ENCODE results near the gene ODF2. TPM values are rescaled to one million over a fixed set of nuclear protein-coding genes. Genes with fewer than 3 reads are reported as not detected.

ODF2 gene
- total and polyA plus RNA-seq, 2 of the 8 experiments (the other 6 are each of a cell fraction or from before 2014, with no cell fraction given), result 5.6 to 17.9 TPM

DNA sequence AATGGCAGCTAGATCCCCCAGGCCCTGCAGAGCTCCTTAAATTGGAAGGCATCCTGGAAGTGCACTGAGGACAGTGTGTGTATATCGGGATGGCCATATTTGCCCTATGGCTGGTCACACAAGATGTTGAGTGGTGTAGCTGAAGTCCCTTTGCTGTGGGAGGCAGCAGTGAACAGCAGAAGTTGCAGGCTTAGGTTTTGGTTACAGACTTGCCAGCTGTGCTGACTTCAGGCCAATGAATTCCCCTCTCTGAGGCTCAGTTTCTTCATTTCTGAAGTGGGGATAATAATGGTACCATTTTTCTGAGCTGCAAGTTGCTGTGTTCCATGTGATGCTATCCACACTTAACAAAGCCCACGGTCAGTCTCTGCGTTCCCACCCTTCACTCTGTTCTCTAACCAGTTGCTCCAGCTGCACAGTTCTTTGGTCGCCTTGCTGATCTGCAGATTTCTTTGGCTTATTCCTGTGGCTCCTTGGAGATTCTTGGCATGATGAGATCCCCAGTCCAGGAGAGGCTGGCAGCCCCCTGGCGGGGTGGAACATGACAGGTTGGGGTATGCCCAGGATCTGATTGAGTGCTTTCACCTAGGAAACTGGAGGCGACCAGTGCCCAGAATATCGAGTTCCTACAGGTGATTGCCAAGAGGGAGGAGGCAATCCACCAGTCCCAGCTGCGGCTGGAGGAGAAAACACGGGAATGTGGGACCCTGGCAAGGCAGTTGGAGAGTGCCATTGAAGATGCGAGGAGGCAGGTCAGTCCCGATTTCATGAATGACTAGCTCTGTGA lies 42.2 kb downstream of the ODF2 start:
- H4K8ac ChIP-seq (ENCODE audit: extremely low read depth, insufficient read depth, low read length), result no peak overlapping the region
- H3K4me1 ChIP-seq (replicated peaks in 1 of 4; ENCODE audit: control insufficient read depth in 3 of 4, insufficient read depth in 4 of 4, low read length in 3 of 4), result no peaks in the 10 kb centered on the region
- no peak for FAIRE-seq
- no peak overlapping the region for H2AK5ac ChIP-seq (ENCODE audit: low read depth, low read length)
- no peak overlapping the region for H4K5ac ChIP-seq (ENCODE audit: insufficient read length, low read depth, low read length)
- no peak overlapping the region for H2AFZ ChIP-seq (ENCODE audit: low read length)
- no peak overlapping the region for H3K56ac ChIP-seq (replicated peaks; ENCODE audit: insufficient read length, low read depth, low read length)
- no peak overlapping the region for H2BK12ac ChIP-seq (ENCODE audit: low read depth, low read length)
- no peak overlapping the region for H3K4me2 ChIP-seq (ENCODE audit: insufficient read depth in 1 of 2, low read depth in 2 of 2, low read length in 2 of 2)
- H3K14ac ChIP-seq (ENCODE audit: insufficient read length), result no peak overlapping the region
- H4K91ac ChIP-seq (replicated peaks; ENCODE audit: insufficient read length, low read length), result no peak overlapping the region
- no peak overlapping the region for H3K27ac ChIP-seq (ENCODE audit: low read depth, low read length)
- CTCF ChIA-PET (ENCODE audit: partially characterized antibody), result interaction anchor here (0.5 to 4.5 kb wide), 6 partner anchors 14 to 162 kb away, joined by 3 to 32 read pairs (median 4); no protein-coding TSS in a partner anchor
- H3K79me1 ChIP-seq (ENCODE audit: low read depth, low read length), result no peaks in the 10 kb centered on the region
- TF ChIP-seq CTBP2 (IDR thresholded peaks at IDR 0.05; ENCODE audit: borderline replicate concordance, insufficient read depth, insufficient read length, low read length) (no peak), CBX5 (IDR thresholded peaks at IDR 0.05; ENCODE audit: low read depth, low read length) (no peak), SIX5 (IDR thresholded peaks at IDR 0.05; ENCODE audit: low read depth, low read length) (no peak)
- DNase-seq (ENCODE audit: low read depth in 1 of 2, low spot score in 2 of 2), result no peak
- no peak overlapping the region for H3K4ac ChIP-seq (replicated peaks; ENCODE audit: insufficient read length, low read depth, low read length)
- no peak overlapping the region for H3K23ac ChIP-seq (ENCODE audit: insufficient read length)
- H4K20me1 ChIP-seq (replicated peaks in 1 of 2; ENCODE audit: control insufficient read depth in 1 of 2, insufficient read depth in 2 of 2, low read length in 2 of 2), result peaks cover 0 to 2% of the 10 kb centered on the region in 2 experiments
- H3K36me3 ChIP-seq (ENCODE audit: control insufficient read depth in 2 of 4, insufficient read depth in 4 of 4, low read length in 3 of 4), result peaks cover 0 to 7% (median 2%) of the 10 kb centered on the region in 4 experiments; a peak in 3 of 8 replicates
- WGBS, 2 experiments (ENCODE audit: extremely low coverage in 1 of 2, insufficient coverage in 1 of 2, insufficient read length in 1 of 2, insufficient replicate concordance in 2 of 2, low coverage in 1 of 2, low lambda C conversion rate in 2 of 2, missing lambda C conversion rate in 1 of 2), result 86% methylated on average over 11 of the region's 11 CpGs; no CpG with 5 or more reads in 1 of the 2 experiments
- POLR2A ChIA-PET (ENCODE audit: partially characterized antibody), result interaction anchor here (1.2 kb wide), 1 partner anchor 54 kb away, joined by 6 read pairs; the partner anchor contains the start of gene SPTAN1
- no peak overlapping the region for H2BK120ac ChIP-seq (replicated peaks; ENCODE audit: low read depth, low read length)
- H3K4me3 ChIP-seq (ENCODE audit: extremely low read depth in 1 of 4, insufficient read depth in 2 of 4, low read depth in 3 of 4, low read length in 4 of 4), result no peak overlapping the region
- H2BK15ac ChIP-seq (ENCODE audit: low read length), result no peak overlapping the region
- no peak overlapping the region for H3K9ac ChIP-seq (replicated peaks in 1 of 4; ENCODE audit: extremely low read depth in 1 of 4, low read depth in 3 of 4, low read length in 3 of 4)
- H3K9me3 ChIP-seq (ENCODE audit: insufficient read depth in 2 of 2, low read depth in 1 of 2, low read length in 1 of 2), result no peaks in the 10 kb centered on the region
- H2BK5ac ChIP-seq (ENCODE audit: low read depth, low read length), result no peak overlapping the region
- H3K23me2 ChIP-seq (ENCODE audit: low read depth, low read length), result no peaks in the 10 kb centered on the region
- H3K18ac ChIP-seq (ENCODE audit: extremely low read depth, low read length), result no peak overlapping the region
- no peak overlapping the region for H2BK20ac ChIP-seq (ENCODE audit: low read length)
- no peaks in the 10 kb centered on the region for H3K27me3 ChIP-seq (replicated peaks in 1 of 4; ENCODE audit: control insufficient read depth in 3 of 4, extremely low read depth in 1 of 4, insufficient read depth in 3 of 4, low read length in 3 of 4)
- H3K79me2 ChIP-seq (ENCODE audit: control insufficient read depth in 1 of 2, insufficient read depth in 2 of 2, low read length in 2 of 2), result no peaks in the 10 kb centered on the region

Data from H1 (cell line).